ENCODE data around the gene FHAD1. TPM values are rescaled to one million over a fixed set of nuclear protein-coding genes. Genes with fewer than 3 reads are reported as not detected.
A peak's percentile ranks its signal among the peaks of the same experiment; 100 is the strongest.

Gene FHAD1
- total and polyA plus RNA-seq, 9 of the 15 experiments (the other 6 are each of a cell fraction or from before 2014, with no cell fraction given) = 0.32 to 2.1 (median 1.5) TPM; not detected in 1

- no peak for TF ChIP-seq RERE (CRISPR knock-in tag; IDR thresholded peaks at IDR 0.05; ENCODE audit: borderline replicate concordance)
- TF ChIP-seq MIER1 (IDR thresholded peaks at IDR 0.05; ENCODE audit: low read depth) = no peak
- peak; percentile 41; the same call in 1 of the 2 replicates for TF ChIP-seq REST (IDR thresholded peaks at IDR 0.05; ENCODE audit: borderline replicate concordance)
- TF ChIP-seq REST (CRISPR knock-in tag; IDR thresholded peaks at IDR 0.05; ENCODE audit: low read depth) = no peak
- peak; percentile 98 for TF ChIP-seq MEF2A (IDR thresholded peaks at IDR 0.05; ENCODE audit: control insufficient read depth, low read depth, low read length)
- TF ChIP-seq TCF7L2 (IDR thresholded peaks at IDR 0.05; ENCODE audit: low read depth, low read length) = no peak
- no peak for TF ChIP-seq ZKSCAN1 (IDR thresholded peaks at IDR 0.05; ENCODE audit: low read depth, low read length)
- 0 out of 2 replicates have a peak, but pooled peaks have one; percentile 54 for TF ChIP-seq ZNF12 (CRISPR knock-in tag; IDR thresholded peaks at IDR 0.05)
- TF ChIP-seq ZC3H4 (CRISPR knock-in tag; IDR thresholded peaks at IDR 0.05; ENCODE audit: borderline replicate concordance) = 0 out of 2 replicates have a peak, but pooled peaks have one; percentile 42
- TF ChIP-seq ATF2 (CRISPR knock-in tag; IDR thresholded peaks at IDR 0.05) = peak; percentile 82; the same call in 1 of the 2 replicates
- no peak for TF ChIP-seq PPARD (CRISPR knock-in tag; IDR thresholded peaks at IDR 0.05)
These were observed 82.2 kb downstream of the FHAD1 start (continued) for GRCh38 chr1:15329104-15329820.

All from K562 (cell line).